Retinal pigment epithelial cell (primary cell): ENCODE measurements around the gene PLEKHA5.

ENCODE experiments used
- DNase-seq: peaks from one replicate; pipeline ENCODE4 v3.0.0-alpha.2; 2010; ENCODE audit warnings: low read depth
- H3K4me3 ChIP-seq: 2 replicates; pipeline ENCODE4 v1.5.1; 2011; ENCODE audit warnings: mild to moderate bottlenecking, low read length, control low read depth, moderate library complexity
- TF ChIP-seq, protein P1 (sequence below): conservative IDR thresholded peaks from 2 replicates; pipeline ENCODE4 v1.5.1; 2011; ENCODE audit warnings: low read depth, low read length, control low read depth, inconsistent platforms

The PLEKHA5 gene

GRCh38 chr12:19093218-19093617 is 36.3 kb upstream of the PLEKHA5 start:
- DNase-seq, result no peak
- H3K4me3 ChIP-seq, result no peak overlapping the region
- TF ChIP-seq, protein P1, sequence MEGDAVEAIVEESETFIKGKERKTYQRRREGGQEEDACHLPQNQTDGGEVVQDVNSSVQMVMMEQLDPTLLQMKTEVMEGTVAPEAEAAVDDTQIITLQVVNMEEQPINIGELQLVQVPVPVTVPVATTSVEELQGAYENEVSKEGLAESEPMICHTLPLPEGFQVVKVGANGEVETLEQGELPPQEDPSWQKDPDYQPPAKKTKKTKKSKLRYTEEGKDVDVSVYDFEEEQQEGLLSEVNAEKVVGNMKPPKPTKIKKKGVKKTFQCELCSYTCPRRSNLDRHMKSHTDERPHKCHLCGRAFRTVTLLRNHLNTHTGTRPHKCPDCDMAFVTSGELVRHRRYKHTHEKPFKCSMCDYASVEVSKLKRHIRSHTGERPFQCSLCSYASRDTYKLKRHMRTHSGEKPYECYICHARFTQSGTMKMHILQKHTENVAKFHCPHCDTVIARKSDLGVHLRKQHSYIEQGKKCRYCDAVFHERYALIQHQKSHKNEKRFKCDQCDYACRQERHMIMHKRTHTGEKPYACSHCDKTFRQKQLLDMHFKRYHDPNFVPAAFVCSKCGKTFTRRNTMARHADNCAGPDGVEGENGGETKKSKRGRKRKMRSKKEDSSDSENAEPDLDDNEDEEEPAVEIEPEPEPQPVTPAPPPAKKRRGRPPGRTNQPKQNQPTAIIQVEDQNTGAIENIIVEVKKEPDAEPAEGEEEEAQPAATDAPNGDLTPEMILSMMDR, result no peak

DNA sequence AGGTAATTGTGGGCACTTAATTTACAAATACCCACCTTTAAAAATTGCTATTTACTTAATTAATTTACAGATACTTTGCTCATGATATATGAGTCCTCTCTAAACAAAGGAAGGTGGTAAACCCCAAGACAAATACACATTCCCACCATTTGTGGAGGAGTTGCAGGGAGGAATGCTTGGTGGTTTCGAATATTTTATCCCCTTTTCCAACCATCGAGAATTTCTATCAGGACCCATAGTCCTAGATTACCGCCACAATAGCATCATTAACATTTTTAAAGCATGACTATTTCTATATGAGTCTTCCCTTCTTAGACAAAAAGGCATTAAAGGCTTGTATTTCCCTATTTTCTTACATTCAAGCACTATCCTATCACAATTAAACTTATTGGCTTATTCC is 34.2 kb upstream of the PLEKHA5 start:
- no peak overlapping the region for H3K4me3 ChIP-seq
- TF ChIP-seq, protein P1, result no peak
- no peak for DNase-seq

DNA sequence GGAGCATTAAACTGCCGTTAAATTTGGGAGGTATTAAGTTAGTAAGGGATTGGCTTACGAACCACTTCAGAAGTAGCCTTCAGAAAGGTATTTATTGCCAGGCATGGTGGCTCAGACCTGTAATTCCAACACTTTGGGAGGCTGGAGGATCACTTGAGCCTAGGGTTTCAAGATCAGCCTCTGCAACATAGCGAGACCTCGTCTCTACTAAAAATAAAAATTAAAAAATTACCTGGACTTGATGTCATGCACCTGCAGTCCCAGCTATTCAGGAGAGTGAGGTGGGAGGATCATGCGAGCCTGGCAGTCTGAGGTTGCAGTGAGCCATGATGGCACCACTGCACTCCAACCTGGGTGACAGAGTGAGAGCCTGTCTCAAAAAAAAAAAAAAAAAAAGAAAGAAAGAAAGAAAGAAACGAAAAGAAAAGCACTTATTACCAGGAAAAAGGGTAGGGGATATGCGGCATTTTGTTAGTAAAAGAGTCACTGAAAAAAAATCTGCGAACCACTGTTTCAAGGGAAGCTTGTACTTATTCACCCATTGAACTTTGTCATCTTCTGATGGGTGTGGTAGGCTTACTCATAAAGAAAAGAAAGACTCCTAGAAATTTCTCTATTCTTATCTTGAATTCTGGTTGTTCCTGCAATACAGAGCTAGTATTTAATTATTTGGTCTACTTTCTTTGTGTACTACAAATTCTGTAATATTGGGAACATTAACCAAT is 33.6 kb upstream of the PLEKHA5 start:
- TF ChIP-seq, protein P1, result no peak
- no peak overlapping the region for H3K4me3 ChIP-seq
- no peak for DNase-seq

- DNase-seq, result no peak
- TF ChIP-seq, protein P1, result no peak
- no peak overlapping the region for H3K4me3 ChIP-seq
Observed at GRCh38 chr12:19105463-19105862, 24.1 kb upstream of the PLEKHA5 start.

DNA sequence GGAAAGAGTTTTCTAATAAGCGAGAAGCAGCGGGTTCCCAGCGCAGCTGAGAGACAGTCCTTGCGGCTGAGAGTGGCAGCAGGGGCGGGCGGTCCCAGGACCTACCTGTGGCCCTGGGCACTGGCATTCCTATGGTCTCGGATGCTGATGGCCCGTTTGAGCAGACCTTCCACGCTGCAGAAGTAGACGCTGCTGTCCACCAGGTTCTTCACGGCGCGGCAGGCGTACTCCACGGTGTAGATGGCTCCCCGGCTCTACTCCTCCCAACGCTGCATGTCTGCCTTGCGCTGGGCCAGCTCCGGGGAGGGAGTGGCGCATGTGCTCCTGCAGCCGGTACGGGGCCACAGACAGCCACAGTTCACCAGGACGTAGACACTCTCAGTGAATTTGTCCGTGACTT is 21.8 kb upstream of the PLEKHA5 start:
- DNase-seq, result no peak

DNA sequence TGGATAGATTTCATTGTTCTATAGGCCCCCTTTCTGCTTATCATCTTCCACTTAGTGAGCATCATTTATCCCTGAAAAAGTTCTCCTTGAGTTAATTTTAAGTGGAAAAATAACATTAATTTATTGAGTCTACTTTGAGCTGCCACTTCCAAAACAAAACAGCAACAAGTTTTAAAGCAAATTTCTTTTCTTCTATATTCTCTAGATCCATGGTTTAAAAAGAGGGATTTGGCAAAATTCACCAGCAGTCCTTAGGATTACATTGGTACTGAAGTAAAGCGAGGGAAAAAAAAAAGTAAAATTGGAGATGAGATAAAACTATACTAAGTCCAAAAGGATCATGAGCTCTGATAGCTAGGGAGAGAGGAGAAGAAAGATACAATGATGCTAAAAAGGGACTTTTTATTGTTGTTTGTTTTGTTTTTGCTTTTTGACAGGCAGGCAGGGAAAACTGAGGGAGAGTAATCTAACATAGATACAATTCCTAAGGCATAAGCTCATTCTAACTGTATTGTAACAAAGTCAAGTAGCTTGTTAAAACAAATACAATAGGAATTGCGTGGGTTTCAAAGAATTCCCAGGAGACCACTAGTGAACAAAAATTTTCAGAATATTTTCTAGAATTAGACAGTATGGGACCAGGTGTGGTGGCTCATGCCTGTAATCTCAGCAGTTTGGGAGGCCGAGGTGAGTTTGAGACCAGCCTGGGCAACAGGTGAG is 19.2 kb upstream of the PLEKHA5 start:
- no peak for DNase-seq
- H3K4me3 ChIP-seq, result no peak overlapping the region
- TF ChIP-seq, protein P1, result no peak

More for the DNA sequence above, 21.8 kb upstream of the PLEKHA5 start:
- no peak overlapping the region for H3K4me3 ChIP-seq
- TF ChIP-seq, protein P1, result no peak

DNA sequence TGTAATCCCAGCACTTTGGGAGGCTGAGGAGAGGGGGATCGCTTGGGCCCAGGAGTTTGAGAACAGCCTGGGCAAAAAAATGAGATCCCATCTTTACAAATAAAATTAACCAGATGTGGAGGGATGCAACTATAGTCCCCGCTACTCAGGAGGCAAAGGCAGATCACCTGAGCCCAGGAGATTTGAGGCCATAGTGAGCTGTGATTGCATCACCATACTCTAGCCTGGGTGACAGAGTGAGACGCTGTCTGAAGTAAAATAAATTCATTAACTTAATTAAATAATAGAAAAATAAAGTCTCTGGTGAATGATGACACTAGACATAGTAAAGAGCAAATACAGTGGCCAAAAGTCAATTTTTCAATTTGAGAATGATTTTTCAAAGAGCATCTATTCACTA is 16.1 kb upstream of the PLEKHA5 start:
- TF ChIP-seq, protein P1, result no peak
- no peak for DNase-seq
- H3K4me3 ChIP-seq, result no peak overlapping the region
